Activated T-helper 1 cell treated with anti-CD3 and anti-CD28 coated beads, Interleukin-12 subunit alpha, Interleukin-12 subunit beta, Interleukin-2, Interleukin-4 antibody, amounts not matched to agents 30 ng/mL and 10 ng/mL and 1 ng/mL, durations not matched to agents 14 hours and 24 hours and 36 hours (primary cell): Measurements from ENCODE around the gene KCNH5. TPM values are rescaled to one million over a fixed set of nuclear protein-coding genes. Genes with fewer than 3 reads are reported as not detected.

Source experiments
- DNase-seq: peaks from one replicate; pipeline ENCODE4 v3.0.0; 2021; ENCODE audit warnings: low spot score
- H3K27ac Mint-ChIP-seq: one replicate; pipeline ENCODE4 v1.8.0; 2021; ENCODE audit warnings: mild to moderate bottlenecking, mixed read lengths
- H3K27me3 Mint-ChIP-seq: one replicate; pipeline ENCODE4 v1.8.0; 2022; ENCODE audit warnings: mild to moderate bottlenecking, moderate library complexity, mixed read lengths; ENCODE audit not compliant: insufficient read depth
- H3K36me3 Mint-ChIP-seq: one replicate; pipeline ENCODE4 v1.8.0; 2021; ENCODE audit warnings: low read depth, mixed read lengths
- H3K4me1 Mint-ChIP-seq: one replicate; pipeline ENCODE4 v1.8.0; 2021; ENCODE audit warnings: low read depth, mixed read lengths
- H3K4me3 Mint-ChIP-seq: one replicate; pipeline ENCODE4 v1.8.0; 2021; ENCODE audit warnings: mild to moderate bottlenecking, moderate library complexity, mixed read lengths
- H3K9me3 Mint-ChIP-seq: one replicate; pipeline ENCODE4 v1.8.0; 2021; ENCODE audit warnings: mixed read lengths
- intact Hi-C: fragments of 100-400 bp; cut with micrococcal nuclease; formaldehyde crosslinking; loops from one replicate; pipeline ENCODE4 v1.15.1; 2024
- total RNA-seq: library from RNA; stranded (reverse); gene quantifications from 2 replicates; pipeline ENCODE4 v1.2.3, GENCODE V29; 2022

KCNH5 gene
- not detected in 2 replicates for total RNA-seq

GRCh38 chr14:63045234-63045611 is at the start of gene KCNH5:
KCNH5 (minus strand) TSS chr14:63045458; CDS start chr14:63045186, 272 bp downstream.
- Mint-ChIP-seq H3K36me3 (no peaks in the 10 kb centered on the region), H3K9me3 (no peaks in the 10 kb centered on the region), H3K27ac (no peak within 1 kb of the TSS), H3K4me3 (no peak within 1 kb of the TSS), H3K4me1 (no peaks in the 10 kb centered on the region), H3K27me3 (peaks cover 34% of the 10 kb centered on the region)
- no peak for DNase-seq
- intact Hi-C loops, result no loop called here

- Mint-ChIP-seq H3K36me3 (no peaks in the 10 kb centered on the region), H3K9me3 (no peaks in the 10 kb centered on the region), H3K4me3 (no peak overlapping the region), H3K4me1 (no peaks in the 10 kb centered on the region), H3K27me3 (no peaks in the 10 kb centered on the region), H3K27ac (no peak overlapping the region)
- intact Hi-C loops, result no loop called here
- DNase-seq, result no peak
These were observed 46.2 kb upstream of the KCNH5 start for GRCh38 chr14:63091394-63091996.

- Mint-ChIP-seq H3K4me1 (no peaks in the 10 kb centered on the region), H3K36me3 (no peaks in the 10 kb centered on the region), H3K9me3 (no peaks in the 10 kb centered on the region), H3K4me3 (no peak overlapping the region), H3K27ac (no peak overlapping the region), H3K27me3 (no peaks in the 10 kb centered on the region)
- intact Hi-C loops, result no loop called here
- no peak for DNase-seq
These were observed 43.6 kb upstream of the KCNH5 start for GRCh38 chr14:63088865-63089264.

- Mint-ChIP-seq H3K36me3 (no peaks in the 10 kb centered on the region), H3K27ac (no peak overlapping the region), H3K9me3 (no peaks in the 10 kb centered on the region), H3K4me3 (no peak overlapping the region), H3K27me3 (no peaks in the 10 kb centered on the region), H3K4me1 (no peaks in the 10 kb centered on the region)
- intact Hi-C loops, result no loop called here
- DNase-seq, result no peak
These were observed 33.3 kb upstream of the KCNH5 start for GRCh38 chr14:63078569-63078968.

- no peaks in the 10 kb centered on the region for H3K36me3 Mint-ChIP-seq
- no peak overlapping the region for H3K27ac Mint-ChIP-seq
- H3K27me3 Mint-ChIP-seq, result no peaks in the 10 kb centered on the region
- H3K4me1 Mint-ChIP-seq, result no peaks in the 10 kb centered on the region
- no peak overlapping the region for H3K4me3 Mint-ChIP-seq
- DNase-seq, result no peak
- no peaks in the 10 kb centered on the region for H3K9me3 Mint-ChIP-seq
- intact Hi-C loops, result no loop called here
These were observed 31.2 kb upstream of the KCNH5 start for GRCh38 chr14:63076488-63076887.

GRCh38 chr14:63055631-63056030 is 10.4 kb upstream of the KCNH5 start:
- DNase-seq, result no peak
- Mint-ChIP-seq H3K27ac (no peak overlapping the region), H3K36me3 (no peaks in the 10 kb centered on the region), H3K9me3 (no peaks in the 10 kb centered on the region), H3K4me1 (no peaks in the 10 kb centered on the region), H3K4me3 (no peak overlapping the region), H3K27me3 (no peaks in the 10 kb centered on the region)
- intact Hi-C loops, result no loop called here

GRCh38 chr14:63051992-63052391 is 6.7 kb upstream of the KCNH5 start:
- H3K27ac Mint-ChIP-seq, result no peak overlapping the region
- DNase-seq, result no peak
- intact Hi-C loops, result no loop called here
- no peaks in the 10 kb centered on the region for H3K9me3 Mint-ChIP-seq
- H3K36me3 Mint-ChIP-seq, result no peaks in the 10 kb centered on the region
- no peaks in the 10 kb centered on the region for H3K4me1 Mint-ChIP-seq
- no peak overlapping the region for H3K4me3 Mint-ChIP-seq
- peaks cover 16% of the 10 kb centered on the region for H3K27me3 Mint-ChIP-seq

- Mint-ChIP-seq H3K27me3 (peaks cover 22% of the 10 kb centered on the region), H3K4me3 (no peak overlapping the region), H3K27ac (no peak overlapping the region), H3K4me1 (no peaks in the 10 kb centered on the region), H3K36me3 (no peaks in the 10 kb centered on the region), H3K9me3 (no peaks in the 10 kb centered on the region)
- DNase-seq, result no peak
- intact Hi-C loops, result no loop called here
These were observed 6.0 kb upstream of the KCNH5 start for GRCh38 chr14:63051301-63051700.

GRCh38 chr14:63050694-63051093 is 5.4 kb upstream of the KCNH5 start:
- intact Hi-C loops, result no loop called here
- Mint-ChIP-seq H3K27ac (no peak overlapping the region), H3K27me3 (peaks cover 24% of the 10 kb centered on the region), H3K4me1 (no peaks in the 10 kb centered on the region), H3K9me3 (no peaks in the 10 kb centered on the region), H3K36me3 (no peaks in the 10 kb centered on the region), H3K4me3 (no peak overlapping the region)
- DNase-seq, result no peak

GRCh38 chr14:63046339-63047268 is 1.3 kb upstream of the KCNH5 start:
- intact Hi-C loops, result no loop called here
- Mint-ChIP-seq H3K9me3 (no peaks in the 10 kb centered on the region), H3K4me3 (no peak overlapping the region)

GRCh38 chr14:63045612-63046320 is 508 bp upstream of the KCNH5 start:
- no peak for DNase-seq
- Mint-ChIP-seq H3K9me3 (no peaks in the 10 kb centered on the region), H3K4me3 (no peak overlapping the region), H3K36me3 (no peaks in the 10 kb centered on the region), H3K27me3 (peaks cover 34% of the 10 kb centered on the region), H3K4me1 (no peaks in the 10 kb centered on the region), H3K27ac (no peak overlapping the region)
- intact Hi-C loops, result no loop called here

More at GRCh38 chr14:63046339-63047268, 1.3 kb upstream of the KCNH5 start:
- Mint-ChIP-seq H3K27ac (no peak overlapping the region), H3K36me3 (no peaks in the 10 kb centered on the region), H3K4me1 (no peaks in the 10 kb centered on the region), H3K27me3 (peaks cover 34% of the 10 kb centered on the region)
- DNase-seq, result no peak

GRCh38 chr14:63039866-63040265 is 5.4 kb downstream of the KCNH5 start:
- Mint-ChIP-seq H3K9me3 (no peaks in the 10 kb centered on the region), H3K4me1 (no peaks in the 10 kb centered on the region), H3K36me3 (no peaks in the 10 kb centered on the region), H3K4me3 (no peak overlapping the region), H3K27ac (no peak overlapping the region), H3K27me3 (peaks cover 14% of the 10 kb centered on the region)
- intact Hi-C loops, result no loop called here
- DNase-seq, result no peak

- no peak for DNase-seq
- intact Hi-C loops, result no loop called here
- no peaks in the 10 kb centered on the region for H3K27me3 Mint-ChIP-seq
- no peak overlapping the region for H3K4me3 Mint-ChIP-seq
- H3K27ac Mint-ChIP-seq, result no peak overlapping the region
- no peaks in the 10 kb centered on the region for H3K9me3 Mint-ChIP-seq
- H3K36me3 Mint-ChIP-seq, result no peaks in the 10 kb centered on the region
- no peaks in the 10 kb centered on the region for H3K4me1 Mint-ChIP-seq
These were observed 12.6 kb downstream of the KCNH5 start for GRCh38 chr14:63032641-63033040.
